GM19397 (cell line): Measurements from ENCODE around the gene ZDHHC7.

Experiments
- ATAC-seq: cut with Tn5 transposase; IDR thresholded peaks from one replicate; pipeline ENCODE4 v1.9.1; 2021; ENCODE audit warnings: mild to moderate bottlenecking, moderate library complexity; ENCODE audit not compliant: unreplicated experiment

ZDHHC7 gene

DNA sequence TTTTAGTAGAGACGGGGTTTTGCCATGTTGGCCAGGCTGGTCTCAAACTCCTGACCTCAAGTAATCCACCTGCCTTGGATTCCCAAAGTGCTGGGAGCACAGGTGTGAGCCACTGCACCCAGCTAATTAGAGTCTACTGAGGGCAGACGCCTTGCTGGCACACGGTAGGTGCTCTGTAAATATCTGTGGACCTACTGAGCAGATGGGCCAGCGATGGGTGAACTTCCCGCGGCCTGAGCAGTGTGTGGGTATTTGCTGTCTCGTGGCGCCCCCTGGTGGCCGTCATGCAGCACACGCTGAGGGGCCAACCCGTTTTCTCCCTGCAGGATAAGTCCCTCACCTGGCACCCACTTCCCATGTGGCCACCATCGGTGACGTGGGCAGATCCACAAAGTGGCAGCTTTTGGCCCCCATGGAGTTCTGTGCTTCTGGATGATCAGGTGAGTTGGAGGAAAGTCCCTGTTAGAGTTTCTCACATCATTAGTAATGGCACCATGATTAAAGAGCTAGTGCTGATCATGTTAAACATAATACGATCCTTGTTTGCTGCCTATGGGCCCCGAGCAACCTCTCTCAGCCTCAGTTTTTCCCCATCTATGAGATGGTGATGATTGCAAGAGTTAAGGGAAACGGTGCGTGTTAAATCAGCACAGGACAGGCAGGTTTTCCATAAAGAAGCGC is 40.7 kb downstream of the ZDHHC7 start:
- ATAC-seq: no peak

DNA sequence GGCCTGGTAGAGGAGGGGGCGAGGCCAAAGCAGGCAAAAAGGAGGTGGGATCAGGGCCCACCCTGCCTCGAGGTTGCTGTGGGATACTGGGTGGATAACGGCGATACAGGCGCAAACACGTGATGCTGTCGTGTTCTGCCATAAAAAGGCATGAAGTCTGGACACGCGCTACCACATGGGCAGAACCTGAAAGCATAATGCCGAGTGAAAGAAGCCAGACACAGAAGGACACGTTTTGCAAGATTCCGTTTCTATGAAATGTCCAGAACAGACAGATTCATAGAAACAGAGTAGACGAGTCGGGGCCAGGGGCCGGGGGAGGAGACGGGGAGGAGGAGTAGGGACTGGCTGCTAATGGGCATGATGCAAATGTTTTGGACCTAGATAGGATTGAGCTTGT is 43.5 kb downstream of the ZDHHC7 start:
- no peak for ATAC-seq

DNA sequence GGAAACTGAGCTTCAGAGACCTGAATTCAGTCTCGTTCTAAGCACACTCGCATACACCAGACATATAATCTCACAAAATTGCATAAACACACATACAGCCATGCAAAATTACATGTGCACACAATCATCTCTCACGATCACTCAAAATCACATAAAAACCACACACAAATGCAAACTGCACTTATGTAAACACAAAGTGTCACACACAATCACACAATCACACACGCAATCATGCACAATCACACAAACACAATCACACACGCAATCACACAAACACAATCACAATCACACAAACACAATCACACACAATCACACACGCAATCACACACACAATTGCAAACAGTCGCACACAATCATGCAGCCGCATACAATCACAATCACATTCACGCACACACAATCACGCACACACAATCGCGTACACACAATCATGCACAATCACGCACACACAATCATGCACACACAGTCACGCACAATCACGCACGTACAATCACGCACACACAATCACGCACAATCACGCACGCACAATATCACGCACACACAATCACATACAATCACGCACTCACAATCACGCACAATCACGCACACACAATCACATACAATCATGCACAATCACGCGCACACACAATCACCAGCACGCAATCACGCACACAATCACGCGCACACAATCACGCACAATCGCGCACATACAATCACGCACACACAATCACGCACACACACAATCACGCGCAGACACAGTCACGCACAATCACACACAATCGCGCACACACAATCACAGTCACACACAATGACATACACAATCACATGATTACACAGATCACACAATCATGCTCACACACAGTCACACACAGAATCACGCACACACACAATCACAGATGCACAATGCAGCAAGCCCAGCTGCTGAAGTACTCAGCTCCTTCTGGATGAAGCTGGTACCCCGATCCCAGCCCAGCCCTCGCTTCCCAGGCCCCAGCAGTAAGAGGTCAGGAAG is 45.6 kb downstream of the ZDHHC7 start:
- ATAC-seq: no peak

DNA sequence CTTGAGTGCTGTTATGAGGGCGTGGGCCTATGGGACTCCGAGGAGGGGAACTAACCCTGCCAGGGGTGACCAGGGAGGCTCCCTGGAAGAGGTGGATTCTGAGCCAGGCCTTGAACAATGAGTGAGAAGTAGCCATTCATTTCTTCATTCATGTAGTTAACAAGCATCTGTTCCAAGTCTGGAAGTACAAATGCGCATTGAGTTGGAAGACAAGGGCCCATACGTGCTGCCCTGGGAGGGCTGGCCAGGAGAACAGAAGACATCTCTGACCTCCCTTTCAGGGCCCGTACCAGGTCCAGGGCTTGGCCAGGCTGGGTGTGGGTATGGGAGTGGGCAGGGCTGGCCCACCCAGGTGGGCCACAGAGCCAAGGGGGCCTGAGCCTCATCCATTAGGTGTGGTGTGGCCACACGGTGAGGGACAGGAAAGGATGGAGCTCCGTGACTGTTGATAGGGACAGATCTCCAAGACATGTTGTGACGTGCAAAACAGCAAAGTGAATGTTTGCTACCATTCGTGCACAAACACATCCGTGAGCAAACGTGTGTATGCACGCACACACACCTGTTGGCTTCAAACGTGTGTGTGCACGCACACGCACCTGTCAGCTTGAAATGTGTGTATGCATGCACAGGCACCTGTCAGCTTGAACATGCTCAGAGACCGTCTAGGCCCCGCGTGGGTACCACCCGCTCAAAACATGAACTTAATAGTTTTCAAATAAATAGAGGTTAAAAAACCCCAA is 46.8 kb downstream of the ZDHHC7 start:
- ATAC-seq: no peak

DNA sequence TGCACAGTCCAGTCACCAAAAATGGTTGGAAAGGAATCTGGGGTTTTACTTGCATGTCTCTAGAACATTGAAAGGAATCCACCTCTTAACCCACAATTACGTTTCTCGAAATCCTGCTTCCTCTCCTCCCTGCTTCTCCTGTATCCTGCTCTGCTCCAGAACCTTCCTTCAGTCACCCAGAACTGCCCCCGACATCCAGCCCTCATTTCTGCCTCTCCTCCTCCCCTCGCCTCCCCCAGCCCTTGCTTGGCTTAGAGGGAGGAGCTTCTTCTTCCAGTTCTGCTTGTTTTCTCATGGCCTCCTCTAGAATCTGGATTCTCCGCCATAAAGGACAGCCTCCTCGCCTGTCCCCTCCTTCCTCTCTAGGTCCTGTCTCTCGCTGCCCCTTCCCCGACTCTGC is 48.3 kb downstream of the ZDHHC7 start:
- ATAC-seq: no peak

DNA sequence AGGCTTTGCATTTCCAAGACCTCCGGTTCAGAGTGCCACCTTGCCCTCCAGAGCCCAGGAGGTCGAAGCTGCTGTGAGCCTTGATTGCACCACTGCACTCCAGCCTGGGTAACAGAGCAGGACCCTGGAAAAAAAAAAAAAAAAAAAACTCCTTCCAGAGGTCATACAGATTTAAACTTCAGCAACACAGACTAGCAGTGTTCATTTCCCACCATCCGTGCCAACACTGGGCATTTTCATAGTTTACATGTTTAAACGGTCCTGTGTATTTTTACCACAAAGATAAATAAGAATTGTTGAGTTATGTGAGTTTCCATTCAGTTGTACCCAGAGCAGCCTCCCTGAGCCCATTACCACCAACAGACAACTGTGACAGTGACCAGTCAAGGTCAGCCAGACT is 50.4 kb downstream of the ZDHHC7 start:
- ATAC-seq: no peak

DNA sequence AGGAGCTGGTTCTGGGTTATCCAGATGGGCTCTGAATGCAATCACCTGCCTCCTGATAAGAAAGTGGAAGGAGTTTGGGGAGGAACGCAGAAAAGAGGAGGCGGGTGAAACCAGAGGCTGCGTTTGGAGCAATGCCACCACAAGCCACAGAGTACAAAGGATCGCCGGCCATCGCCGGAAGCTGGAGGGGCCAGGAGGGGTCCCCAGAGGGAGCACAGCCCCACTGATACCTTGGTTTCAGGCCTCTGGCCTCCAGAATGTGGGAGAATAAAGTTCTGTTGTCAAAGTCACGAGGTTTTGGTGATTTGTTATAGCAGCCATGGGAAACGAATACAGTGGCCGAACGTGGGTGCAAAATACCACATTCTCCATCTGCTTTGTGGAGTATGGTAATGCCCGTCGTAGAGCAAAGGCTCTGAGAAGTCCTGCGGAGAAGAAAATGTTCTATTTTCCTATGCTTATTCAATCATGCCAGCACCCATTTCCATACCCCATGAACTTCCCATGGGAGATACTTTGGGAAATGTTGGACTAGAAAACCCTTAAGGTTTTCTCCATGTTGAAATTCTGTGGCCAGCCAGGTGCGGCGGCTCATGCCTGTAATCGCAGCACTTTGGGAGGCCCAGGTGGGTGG is 51.4 kb downstream of the ZDHHC7 start:
- no peak for ATAC-seq

DNA sequence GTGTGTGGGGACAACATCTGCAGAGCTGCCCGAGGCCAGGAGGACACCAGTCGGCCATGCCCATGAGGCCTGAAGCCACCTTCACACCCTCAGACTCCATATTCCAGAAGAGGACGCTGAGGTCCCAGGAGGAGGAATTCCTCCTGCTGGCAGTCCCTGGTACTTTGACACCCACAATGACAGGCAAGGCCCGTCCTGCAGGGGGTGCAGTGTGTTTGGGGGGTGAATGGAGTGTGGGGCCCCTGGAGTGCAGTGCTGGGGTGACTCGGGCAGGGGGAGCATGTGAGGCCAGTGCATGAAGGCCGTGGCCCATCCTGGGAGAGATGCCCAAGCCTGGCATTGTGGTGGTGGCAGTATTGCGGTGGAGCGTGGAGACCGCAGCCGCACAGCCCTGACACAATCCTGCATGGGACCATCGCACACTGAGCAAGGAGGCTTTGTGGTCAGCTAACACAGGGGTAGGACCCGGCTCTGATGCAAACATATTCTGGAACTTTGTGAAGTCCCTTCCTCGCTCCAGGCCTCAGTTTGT is 52.2 kb downstream of the ZDHHC7 start:
- ATAC-seq: no peak

DNA sequence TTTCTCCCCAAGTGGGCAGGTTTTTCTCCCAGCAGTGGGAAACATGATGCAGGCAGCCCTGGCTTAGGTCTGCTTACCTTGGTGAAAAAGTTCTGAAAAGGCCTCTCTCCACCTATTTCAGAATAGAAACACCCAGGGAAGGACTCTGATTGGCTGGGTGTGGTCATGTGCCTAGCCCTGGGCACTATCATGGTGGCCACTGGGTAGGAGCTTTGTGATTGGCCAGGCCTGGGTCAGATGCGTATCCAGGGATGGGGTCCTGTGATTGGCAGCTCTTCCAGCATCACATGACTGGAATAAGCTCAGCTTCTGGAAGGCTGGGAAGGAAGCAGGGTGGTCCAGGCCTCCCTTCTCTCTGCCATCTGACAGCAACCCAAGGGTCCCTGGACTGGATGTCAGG is 53.5 kb downstream of the ZDHHC7 start:
- no peak for ATAC-seq

DNA sequence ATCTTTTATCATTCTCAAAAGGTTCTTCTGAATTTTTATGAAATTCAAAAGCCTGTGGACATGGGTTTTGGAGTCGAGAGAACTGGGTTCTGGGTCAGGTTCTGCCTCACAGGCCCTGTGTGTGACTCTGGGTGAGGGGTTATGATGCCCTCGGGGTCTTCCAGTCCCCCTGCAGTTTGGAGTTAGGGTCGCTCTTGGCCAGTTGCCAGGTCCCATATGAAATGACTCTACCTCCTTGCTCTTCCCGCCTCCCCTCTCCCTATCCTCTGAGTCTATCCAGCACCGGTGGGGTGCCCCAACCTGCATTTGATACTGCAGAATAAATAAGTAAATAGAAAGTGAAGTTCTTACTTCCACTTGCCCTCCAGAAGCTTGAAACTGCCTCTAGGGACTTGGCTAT is 54.1 kb downstream of the ZDHHC7 start:
- ATAC-seq: no peak

DNA sequence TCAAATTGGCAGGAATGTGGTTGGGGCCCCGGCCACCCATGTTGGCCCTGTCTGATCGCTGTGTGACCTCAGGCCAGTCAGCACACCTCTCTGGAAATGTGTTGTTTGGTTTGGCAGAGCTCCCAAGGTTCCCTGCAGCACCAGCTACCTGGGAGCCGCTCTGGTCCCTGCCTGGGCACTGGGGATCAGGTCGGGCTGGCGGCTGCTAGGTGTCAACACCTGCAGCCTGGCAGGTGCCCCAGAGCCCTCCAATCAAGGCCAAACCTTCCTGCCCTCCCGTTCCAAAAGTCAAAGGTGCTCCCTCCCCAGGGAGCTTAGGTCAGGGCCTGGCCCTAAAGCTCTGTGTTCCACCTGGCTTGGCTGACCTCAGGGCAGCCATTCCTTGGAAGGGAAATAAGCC is 55.9 kb downstream of the ZDHHC7 start:
- no peak for ATAC-seq

DNA sequence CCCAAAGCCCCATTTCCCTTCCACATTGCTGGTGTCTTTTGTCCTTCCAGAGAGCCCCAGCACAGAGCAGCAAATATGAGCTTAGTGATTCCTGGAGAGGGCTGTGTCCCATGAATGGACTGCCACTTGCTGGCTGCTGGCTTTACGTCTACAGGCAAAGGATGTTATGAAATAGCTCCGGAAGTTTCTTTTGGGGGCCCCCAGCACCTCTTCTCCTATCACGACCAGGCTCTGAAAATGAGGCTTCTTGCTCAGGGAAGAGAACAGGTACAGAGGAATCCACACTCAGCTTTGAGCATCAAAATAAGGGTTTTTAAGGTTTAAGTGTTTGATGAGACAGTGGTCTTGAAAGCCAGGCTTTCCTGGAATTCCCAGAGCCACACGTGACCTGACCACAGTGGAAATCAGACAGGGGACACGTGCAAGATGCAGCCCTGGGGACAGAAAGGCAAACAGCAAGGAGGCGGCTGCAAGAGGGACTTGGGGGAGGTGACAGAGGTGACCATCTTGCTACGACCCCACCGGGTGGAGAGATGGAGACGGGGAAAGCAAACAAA is 58.1 kb downstream of the ZDHHC7 start:
- ATAC-seq: no peak

DNA sequence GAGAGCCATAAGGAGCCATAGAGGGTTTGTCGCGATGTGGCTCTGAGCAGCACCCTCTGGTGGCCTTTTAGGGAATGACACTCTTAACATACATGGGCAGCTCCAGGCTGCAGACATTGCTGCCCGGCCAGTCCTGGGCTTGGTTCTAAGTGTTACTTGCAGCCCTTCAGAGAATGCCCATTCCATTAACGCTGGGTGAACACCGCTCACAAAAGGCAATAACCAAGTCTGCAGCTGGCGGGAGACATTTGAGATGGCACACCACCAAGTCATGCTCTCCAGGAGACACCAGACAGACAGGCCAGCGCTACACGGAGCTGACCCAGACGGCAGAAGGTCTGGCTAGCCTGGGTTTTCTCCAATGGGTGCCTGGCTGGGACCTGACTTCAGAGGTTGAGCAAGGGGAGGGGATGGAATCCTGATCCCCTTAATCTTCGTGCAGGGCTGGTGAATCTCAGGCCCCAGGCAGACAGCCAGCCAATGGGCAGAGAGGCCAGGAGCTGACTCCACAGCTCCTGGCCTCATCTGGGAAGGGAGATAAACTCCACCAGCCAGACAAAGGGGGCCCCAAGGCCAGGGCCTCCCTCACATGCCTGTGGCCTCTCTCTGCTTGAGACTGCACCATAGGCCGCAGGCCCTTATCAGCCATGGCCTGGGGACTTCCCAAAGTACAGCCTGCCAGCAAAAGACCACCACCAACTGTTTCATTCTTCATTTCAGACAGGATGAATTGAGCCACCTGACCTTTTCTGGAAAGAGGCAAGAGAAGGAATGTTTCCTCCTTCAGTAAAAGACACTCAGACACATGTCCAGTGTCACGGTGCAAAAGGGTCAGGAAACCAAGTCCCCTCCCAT is 58.8 kb downstream of the ZDHHC7 start:
- peak; percentile 54 for ATAC-seq

DNA sequence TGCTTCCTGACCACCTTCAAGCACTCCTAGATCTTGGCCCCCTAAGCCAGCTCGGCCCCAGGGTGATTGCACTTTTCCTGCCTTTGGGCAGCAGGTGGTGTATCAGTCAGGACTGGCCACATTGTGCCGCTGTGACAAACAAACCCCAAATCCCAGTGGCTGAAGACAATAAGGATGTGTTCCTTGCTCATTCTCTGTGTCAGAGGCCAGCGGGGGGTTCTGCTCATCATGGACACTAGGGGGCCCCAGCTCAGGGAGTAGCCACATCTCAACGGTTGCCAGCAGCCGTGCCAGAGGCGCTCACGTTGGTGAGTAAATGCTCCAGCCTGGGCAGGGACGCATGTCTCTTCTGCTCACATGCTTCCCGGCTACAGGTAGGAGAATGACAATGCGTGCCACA is 60.4 kb downstream of the ZDHHC7 start:
- no peak for ATAC-seq

DNA sequence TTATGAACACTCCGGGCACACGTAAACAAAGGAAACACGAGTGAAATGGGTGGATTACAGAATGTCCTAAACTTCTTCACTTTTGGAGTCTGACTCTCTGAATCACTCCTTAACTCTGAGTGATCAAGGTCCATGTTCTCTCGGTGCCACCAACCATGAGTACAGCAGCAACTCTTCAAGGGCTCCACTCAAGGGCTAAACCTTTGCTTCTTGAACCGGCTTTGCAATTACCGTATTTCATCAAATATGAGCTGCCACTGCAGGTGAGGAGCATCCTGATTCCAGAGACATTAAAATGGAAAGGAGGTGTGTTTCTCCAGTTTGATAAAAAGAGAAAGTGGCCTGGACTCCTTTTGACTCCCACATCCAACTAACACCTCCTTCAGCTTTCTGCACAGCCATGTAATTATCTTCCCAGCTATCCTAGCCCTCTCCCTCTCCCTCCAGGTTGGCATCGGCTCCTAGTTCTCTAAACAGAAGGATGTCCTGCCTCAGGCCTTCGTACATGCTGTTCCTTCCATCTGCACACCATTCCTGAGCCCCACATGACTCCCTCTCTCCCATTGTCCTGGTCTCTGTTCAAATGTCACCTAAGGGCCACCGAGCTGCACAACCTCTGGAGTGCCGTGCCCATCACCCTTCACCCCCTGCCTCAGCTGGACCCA is 61.4 kb downstream of the ZDHHC7 start:
- ATAC-seq: no peak

DNA sequence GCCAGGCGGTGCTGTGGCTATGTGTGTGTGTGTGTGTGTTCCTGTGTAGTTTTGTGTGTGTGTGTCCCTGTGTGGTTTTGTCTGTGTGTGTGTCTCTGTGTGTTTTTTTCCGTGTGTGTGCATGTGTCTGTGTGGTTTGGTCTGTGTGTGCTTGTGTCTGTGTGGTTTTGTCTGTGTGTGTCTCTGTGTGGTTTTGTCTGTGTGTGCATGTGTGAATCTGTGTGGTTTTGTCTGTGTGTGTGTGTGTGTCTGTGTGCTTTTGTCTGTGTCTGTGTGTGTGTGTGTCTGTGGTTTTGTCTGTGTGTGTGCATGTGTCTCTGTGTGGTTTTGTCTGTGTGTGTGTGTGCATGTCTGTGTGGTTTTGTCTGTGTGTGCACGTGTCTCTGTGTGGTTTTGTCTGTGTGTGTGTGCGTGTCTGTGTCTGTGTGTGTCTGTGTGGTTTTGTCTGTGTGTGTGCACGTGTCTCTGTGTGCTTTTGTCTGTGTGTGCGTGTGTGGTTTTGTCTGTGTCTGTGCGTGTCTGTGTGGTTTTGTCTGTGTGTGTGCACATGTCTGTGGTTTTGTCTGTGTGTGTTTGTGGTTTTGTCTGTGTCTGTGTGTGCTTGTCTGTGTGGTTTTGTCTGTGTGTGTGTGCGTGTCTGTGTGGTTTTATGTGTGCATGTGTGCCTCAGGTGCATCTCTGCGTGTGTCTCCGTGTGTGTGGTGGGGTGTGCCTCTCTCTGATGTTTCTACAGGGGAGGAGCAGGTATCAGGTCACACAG is 62.3 kb downstream of the ZDHHC7 start:
- no peak for ATAC-seq

DNA sequence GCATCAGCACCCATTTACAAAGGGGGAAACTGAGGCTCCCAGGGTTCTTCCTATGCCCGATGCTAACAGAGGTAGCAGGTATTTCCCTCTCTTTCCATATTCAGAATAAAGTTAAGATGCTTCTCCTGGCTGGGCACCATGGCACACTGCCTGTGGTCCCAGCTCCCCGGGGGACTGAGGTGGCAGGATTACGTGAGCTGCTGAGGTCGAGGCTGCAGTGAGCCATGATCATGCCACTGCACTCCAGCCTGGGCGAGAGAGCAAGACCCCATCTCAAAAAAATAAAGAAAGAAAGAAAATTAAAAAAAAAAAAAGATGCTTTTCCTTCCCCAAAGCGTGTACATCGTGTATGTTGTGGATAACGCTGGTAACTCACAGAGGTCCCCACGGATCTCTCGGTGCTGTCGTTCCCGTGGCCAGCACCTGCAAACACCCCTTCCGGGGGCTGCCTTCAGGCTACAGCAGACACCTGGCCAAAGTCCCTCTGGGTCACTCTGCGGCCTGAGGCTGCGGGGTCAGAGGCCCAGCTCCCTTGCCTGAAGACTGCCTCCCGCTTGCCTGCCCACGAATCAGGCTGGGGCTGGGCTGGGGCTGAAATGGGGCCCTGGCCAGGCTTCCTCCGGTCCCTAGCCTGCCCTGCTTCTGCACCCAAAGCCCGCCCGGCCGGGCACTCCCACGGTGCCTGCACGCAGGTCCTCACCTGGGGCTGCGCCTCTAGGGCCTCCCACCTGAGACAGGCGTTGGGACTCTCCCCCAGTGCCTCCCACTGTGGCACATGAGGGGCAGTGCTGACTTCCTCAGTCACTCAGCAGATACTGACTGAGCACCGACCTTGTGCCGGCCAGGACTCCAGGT is 63.1 kb downstream of the ZDHHC7 start:
- ATAC-seq: no peak
